B cell (primary cell): ENCODE results near the gene DIABLO. TPM values are rescaled to one million over a fixed set of nuclear protein-coding genes. Genes with fewer than 3 reads are reported as not detected.

Source experiments
- ATAC-seq: fragments of 200-7000 bp; cut with Tn5 transposase; one replicate; pipeline ENCODE4 v1.10.0; 2021; ENCODE audit warnings: low read depth, mild to moderate bottlenecking, moderate number of reproducible peaks, moderate library complexity
- CTCF ChIA-PET: fragments of 350-600 bp; sonication (Branson Sonifier 250); formaldehyde crosslinking; loops from one replicate; lab custom pipeline; 2021; ENCODE audit warnings: antibody characterized with exemption, inconsistent platforms; lab: Charles Lee
- POLR2A ChIA-PET: fragments of 350-600 bp; sonication (Branson Sonifier 250); formaldehyde crosslinking; loops from one replicate; lab custom pipeline; 2021; ENCODE audit warnings: antibody characterized with exemption; lab: Charles Lee
- DNase-seq: peaks from one replicate; pipeline ENCODE4 v3.0.0; 2013
- H2AFZ ChIP-seq: 2 replicates; pipeline ENCODE4 v1.6.1; 2012; ENCODE audit warnings: mild to moderate bottlenecking, low read depth, low read length; ENCODE audit not compliant: insufficient read depth, poor library complexity, severe bottlenecking
- H3K27ac ChIP-seq, 2 donors: 1 replicate in 1 of 2; 2 replicates in 1 of 2; pipeline ENCODE4 v1.5.1; 2012 to 2013; ENCODE audit warnings: low read length in 2 of 2, mild to moderate bottlenecking in 2 of 2, moderate library complexity in 1 of 2
- H3K27me3 ChIP-seq, 4 experiments: fragments of 200-600 bp in 1 of 4; sonication (generic) in 1 of 4; replicated peaks in 1 of 4; 1 replicate in 2 of 4; 2 replicates in 2 of 4; pipeline versions ENCODE4 v1.6.1 to v1.7.0; 2013 to 2016; ENCODE audit warnings: low read length in 3 of 4, mild to moderate bottlenecking in 2 of 4, mixed read lengths in 1 of 4, moderate library complexity in 1 of 4; ENCODE audit not compliant: insufficient read depth in 4 of 4, control insufficient read depth in 3 of 4; ENCODE audit errors: control extremely low read depth in 1 of 4
- H3K36me3 ChIP-seq, 2 experiments: replicated peaks in 1 of 2; 1 replicate in 1 of 2; 2 replicates in 1 of 2; pipeline versions ENCODE4 v1.6.1 to v1.7.1; 2013; ENCODE audit warnings: low read length in 1 of 2; ENCODE audit not compliant: insufficient read depth in 2 of 2, control insufficient read depth in 1 of 2; ENCODE audit errors: control extremely low read depth in 1 of 2, extremely low read depth in 1 of 2
- H3K4me1 ChIP-seq, 2 donors: fragments of 200-600 bp in 1 of 2; sonication (generic) in 1 of 2; 1 replicate in 1 of 2; 2 replicates in 1 of 2; pipeline versions ENCODE4 v1.5.1 to v1.6.1; 2013 to 2017; ENCODE audit warnings: low read length in 2 of 2; ENCODE audit not compliant: control insufficient read depth in 2 of 2, insufficient read depth in 2 of 2
- H3K4me2 ChIP-seq: replicated peaks from 2 replicates; pipeline ENCODE3; 2012; ENCODE audit warnings: mild to moderate bottlenecking, low read depth, low read length; ENCODE audit not compliant: poor library complexity, severe bottlenecking
- H3K4me3 ChIP-seq, 5 experiments: fragments of 200-600 bp in 1 of 5; sonication (generic) in 1 of 5; 1 replicate in 3 of 5; 2 replicates in 2 of 5; pipeline versions ENCODE4 v1.5.1 to v1.7.0; 2011 to 2016; ENCODE audit warnings: low read length in 4 of 5, mild to moderate bottlenecking in 4 of 5, low read depth in 2 of 5, control low read depth in 1 of 5, moderate library complexity in 1 of 5; ENCODE audit not compliant: insufficient read depth in 1 of 5; ENCODE audit errors: control extremely low read depth in 1 of 5, extremely low read depth in 1 of 5
- H3K79me2 ChIP-seq: fragments of 200-600 bp; sonication (generic); one replicate; pipeline ENCODE4 v1.6.0; 2016; ENCODE audit warnings: low read length; ENCODE audit not compliant: control insufficient read depth, insufficient read depth
- H3K9ac ChIP-seq: fragments of 200-600 bp; sonication (generic); 2 replicates; pipeline ENCODE4 v1.6.1; 2017; ENCODE audit warnings: mild to moderate bottlenecking, low read length, moderate library complexity
- H3K9me3 ChIP-seq, 3 donors: one replicate each; pipeline versions ENCODE4 v1.6.1 to v1.7.1; 2013; ENCODE audit warnings: low read length in 2 of 3; ENCODE audit not compliant: control insufficient read depth in 2 of 3, insufficient read depth in 1 of 3; ENCODE audit errors: control extremely low read depth in 1 of 3
- H4K20me1 ChIP-seq: 2 replicates; pipeline ENCODE4 v1.6.0; 2012; ENCODE audit warnings: mild to moderate bottlenecking, low read length; ENCODE audit not compliant: insufficient read depth, control insufficient read depth, poor library complexity, severe bottlenecking
- H3K27ac Mint-ChIP-seq: one replicate; pipeline ENCODE4 v1.8.0; 2021; ENCODE audit warnings: mixed read lengths
- H3K27me3 Mint-ChIP-seq: one replicate; pipeline ENCODE4 v1.8.0; 2021; ENCODE audit warnings: mixed read lengths
- H3K4me1 Mint-ChIP-seq: one replicate; pipeline ENCODE4 v1.8.0; 2021; ENCODE audit warnings: mixed read lengths
- H3K4me3 Mint-ChIP-seq: one replicate; pipeline ENCODE4 v1.8.0; 2021; ENCODE audit warnings: mixed read lengths
- H3K9me3 Mint-ChIP-seq: one replicate; pipeline ENCODE4 v1.8.0; 2022; ENCODE audit warnings: mixed read lengths; ENCODE audit not compliant: insufficient read depth
- CTCF ChIP-seq: fragments of 200-600 bp; IDR thresholded peaks from one replicate; pipeline ENCODE4 v1.8.0; 2022; ENCODE audit warnings: antibody characterized with exemption, mild to moderate bottlenecking
- EZH2 ChIP-seq: IDR thresholded peaks from 2 replicates; pipeline ENCODE4 v1.6.1; 2012; ENCODE audit warnings: borderline replicate concordance, low read depth, mild to moderate bottlenecking, moderate library complexity, low read length; ENCODE audit not compliant: insufficient read depth, poor library complexity, severe bottlenecking
- WGBS: methylation state at CpG from one replicate; pipeline ENCODE4 v1.1.5; 2013; ENCODE audit warnings: missing lambda C conversion rate; ENCODE audit not compliant: insufficient coverage; 5-methylcytosine and 5-hydroxymethylcytosine counted together
- intact Hi-C: fragments of 100-400 bp; cut with micrococcal nuclease; formaldehyde crosslinking; loops from one replicate; pipeline ENCODE4 v1.10.0; 2022
- polyA plus RNA-seq: library from polyadenylated mRNA; depleted of rRNA; stranded (reverse); fragments of >200 nt; gene quantifications from 2 replicates; pipeline ENCODE4 v1.2.3, GENCODE V29; 2012
- total RNA-seq, 2 donors: library from RNA; stranded (reverse); fragments of 120-200 nt in 1 of 2; gene quantifications; 1 replicate in 1 of 2; 2 replicates in 1 of 2; pipeline versions ENCODE4 v1.2.3 to v1.2.4, GENCODE V29; 2013 to 2022

DIABLO gene
- total and polyA plus RNA-seq, 2 donors (not counting 1 experiment from before 2014, with no cell fraction given): 36.8 to 44.6 TPM

GRCh38 chr12:122171399-122171798 is 54.5 kb downstream of the DIABLO start:
- POLR2A ChIA-PET: no interaction called here
- no peaks in the 10 kb centered on the region for H3K4me1 ChIP-seq
- no peak overlapping the region for H3K9ac ChIP-seq
- H2AFZ ChIP-seq: no peak overlapping the region
- peaks cover 0 to 4% (median 0%) of the 10 kb centered on the region in 4 experiments for H3K27me3 ChIP-seq
- no peaks in the 10 kb centered on the region for H4K20me1 ChIP-seq
- H3K79me2 ChIP-seq: no peaks in the 10 kb centered on the region
- H3K4me3 Mint-ChIP-seq: no peak overlapping the region
- CTCF ChIA-PET: interaction anchor here (0.8 kb wide), 1 partner anchor 20 kb away, joined by 3 read pairs; no protein-coding TSS in a partner anchor
- no peaks in the 10 kb centered on the region for H3K4me1 Mint-ChIP-seq
- H3K4me3 ChIP-seq: no peak overlapping the region
- H3K9me3 Mint-ChIP-seq: no peaks in the 10 kb centered on the region
- ATAC-seq: no peak
- DNase-seq: no peak
- no peak for TF ChIP-seq CTCF
- no peak for TF ChIP-seq EZH2
- H3K27me3 Mint-ChIP-seq: peaks cover 17% of the 10 kb centered on the region
- no peaks in the 10 kb centered on the region for H3K36me3 ChIP-seq
- H3K27ac Mint-ChIP-seq: no peak overlapping the region
- no peak overlapping the region for H3K27ac ChIP-seq
- no peak overlapping the region for H3K4me2 ChIP-seq
- 100% methylated on average over 1 of the region's 5 CpGs for WGBS
- intact Hi-C loops: no loop called here
- H3K9me3 ChIP-seq: no peaks in the 10 kb centered on the region

DNA sequence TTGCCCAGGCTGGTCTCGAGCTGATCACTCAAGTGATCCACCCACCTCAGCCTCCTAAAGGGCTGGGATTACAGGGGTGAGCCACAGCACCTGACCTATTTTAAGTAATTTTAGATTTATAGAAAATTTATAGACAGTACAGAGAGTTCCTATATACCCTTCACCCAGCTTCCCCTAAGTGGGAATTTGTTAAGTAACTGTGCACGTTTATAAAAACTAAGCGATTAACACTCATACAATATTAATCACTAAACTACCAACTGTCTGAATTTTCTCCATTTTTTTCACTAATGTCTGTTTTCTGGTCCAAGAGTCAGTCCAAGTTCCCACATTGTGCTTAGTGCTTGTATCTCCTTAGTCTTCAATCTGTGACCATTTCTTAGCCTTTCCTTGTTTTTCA is 57.4 kb downstream of the DIABLO start:
- Histone ChIP-seq H3K36me3 (no peaks in the 10 kb centered on the region), H3K27ac (no peak overlapping the region), H3K4me3 (no peak overlapping the region), H3K4me1 (no peaks in the 10 kb centered on the region), H3K4me2 (no peak overlapping the region), H3K79me2 (no peaks in the 10 kb centered on the region), H3K9ac (no peak overlapping the region), H4K20me1 (no peaks in the 10 kb centered on the region), H3K27me3 (peaks cover 0 to 6% (median 0%) of the 10 kb centered on the region in 4 experiments), H3K9me3 (no peaks in the 10 kb centered on the region), H2AFZ (no peak overlapping the region)
- WGBS: 100% methylated on average over 2 of the region's 3 CpGs
- Mint-ChIP-seq H3K27me3 (peaks cover 22% of the 10 kb centered on the region), H3K4me1 (no peaks in the 10 kb centered on the region), H3K4me3 (no peak overlapping the region), H3K27ac (no peak overlapping the region), H3K9me3 (no peaks in the 10 kb centered on the region)
- intact Hi-C loops: no loop called here
- no peak for DNase-seq
- ChIA-PET POLR2A (no interaction called here), CTCF (interaction anchor here (0.7 kb wide), 1 partner anchor 41 kb away, joined by 4 read pairs; no protein-coding TSS in a partner anchor)
- ATAC-seq: no peak
- TF ChIP-seq CTCF (no peak), EZH2 (no peak)
